HCT116 (cell line): Measurements from ENCODE around the gene JAK1. TPM values are rescaled to one million over a fixed set of nuclear protein-coding genes. Genes with fewer than 3 reads are reported as not detected.

Experiments
- ATAC-seq: fragments of 200-7000 bp; cut with Tn5 transposase; 2 replicates; pipeline ENCODE4 v1.9.1; 2020; ENCODE audit warnings: mild to moderate bottlenecking, moderate library complexity
- BruUV-seq: library from RNA; stranded (reverse); fragments of 400-500 nt; replicated peaks from 2 replicates; lab custom pipeline; 2021; lab: Mats Ljungman, UMichigan
- CTCF ChIA-PET: fragments of 300-600 bp; sonication (Branson Sonifier 250); formaldehyde crosslinking; loops from one replicate; lab custom pipeline; 2021; ENCODE audit warnings: antibody characterized with exemption; lab: Charles Lee
- POLR2A ChIA-PET: fragments of 300-600, 350-600 bp; sonication (Branson Sonifier 250); formaldehyde crosslinking; loops from one replicate; lab custom pipeline; 2021; ENCODE audit warnings: antibody characterized with exemption; lab: Charles Lee
- RAD21 ChIA-PET, 2 experiments: fragments of 300-600 bp; sonication (Branson Sonifier 250); formaldehyde crosslinking; loops; one replicate each; lab custom pipeline; 2023; ENCODE audit warnings: low total read pairs in 2 of 2; ENCODE audit not compliant: uncharacterized antibody in 2 of 2, unreplicated experiment in 2 of 2, low non-redundant PET in 1 of 2; lab: Charles Lee
- DNase-seq: peaks from one replicate; pipeline ENCODE4 v3.0.0-alpha.2; 2010; ENCODE audit warnings: low read depth, low spot score
- H2AFZ ChIP-seq: fragments of 200-600 bp; shearing (Covaris generic), sonication (generic); 2 replicates; pipeline ENCODE4 v1.6.1; 2017; ENCODE audit warnings: low read depth, mixed run types, mixed read lengths, antibody characterized with exemption, low read length; ENCODE audit not compliant: poor library complexity, severe bottlenecking
- H3K27ac ChIP-seq: 2 replicates; pipeline ENCODE4 v1.5.1; 2012; ENCODE audit warnings: low read depth, low read length
- H3K27me3 ChIP-seq: fragments of 200-600 bp; sonication (generic); 2 replicates; pipeline ENCODE4 v1.6.1; 2016; ENCODE audit warnings: mixed run types, low read length, mixed read lengths; ENCODE audit not compliant: insufficient read depth
- H3K36me3 ChIP-seq, 2 experiments: fragments of 200-500 bp in 1 of 2; fragments of 200-600 bp in 1 of 2; sonication (Bioruptor generic) in 1 of 2; sonication (generic) in 1 of 2; 2 replicates each; pipeline versions ENCODE4 v1.5.1 to v1.6.1; 2014 to 2016; ENCODE audit warnings: low read length in 2 of 2, inconsistent platforms in 1 of 2, mixed read lengths in 1 of 2, mixed run types in 1 of 2; ENCODE audit not compliant: insufficient read depth in 2 of 2, control insufficient read depth in 1 of 2
- H3K4me1 ChIP-seq, 2 experiments: fragments of 200-600 bp in 1 of 2; sonication (generic) in 1 of 2; 2 replicates each; pipeline versions ENCODE4 v1.5.1 to v1.6.1; 2012 to 2017; ENCODE audit warnings: low read length in 2 of 2, inconsistent platforms in 1 of 2, mild to moderate bottlenecking in 1 of 2, mixed read lengths in 1 of 2, mixed run types in 1 of 2, moderate library complexity in 1 of 2; ENCODE audit not compliant: insufficient read depth in 2 of 2, control insufficient read depth in 1 of 2
- H3K4me2 ChIP-seq: fragments of 200-600 bp; sonication (generic); 2 replicates; pipeline ENCODE4 v1.6.1; 2017; ENCODE audit warnings: mixed run types, low read length, mixed read lengths
- H3K4me3 ChIP-seq, 2 experiments: fragments of 200-600 bp in 1 of 2; sonication (generic) in 1 of 2; replicated peaks in 1 of 2; 2 replicates each; pipeline ENCODE4 v1.5.1; 2011 to 2016; ENCODE audit warnings: low read length in 2 of 2, control low read depth in 1 of 2, low read depth in 1 of 2, mild to moderate bottlenecking in 1 of 2, mixed read lengths in 1 of 2, mixed run types in 1 of 2
- H3K79me2 ChIP-seq: fragments of 200-600 bp; sonication (generic); 2 replicates; pipeline ENCODE4 v1.6.1; 2017; ENCODE audit warnings: mild to moderate bottlenecking, mixed run types, low read length, moderate library complexity, mixed read lengths; ENCODE audit not compliant: insufficient read depth
- H3K9ac ChIP-seq: fragments of 200-600 bp; sonication (generic); 2 replicates; pipeline ENCODE4 v1.6.1; 2016; ENCODE audit warnings: low read length, mixed read lengths
- H3K9me2 ChIP-seq: fragments of 200-600 bp; sonication (generic), shearing (Covaris generic); 2 replicates; pipeline ENCODE4 v1.6.1; 2017; ENCODE audit warnings: mixed run types, mild to moderate bottlenecking, moderate library complexity; ENCODE audit not compliant: insufficient read depth
- H3K9me3 ChIP-seq, 2 experiments: fragments of 200-500 bp in 1 of 2; fragments of 200-600 bp in 1 of 2; sonication (Bioruptor generic) in 1 of 2; sonication (generic) in 1 of 2; 2 replicates each; pipeline ENCODE4 v1.6.1; 2014 to 2017; ENCODE audit warnings: low read length in 2 of 2, mixed read lengths in 2 of 2, inconsistent platforms in 1 of 2, low read depth in 1 of 2, mild to moderate bottlenecking in 1 of 2, mixed run types in 1 of 2, moderate library complexity in 1 of 2; ENCODE audit not compliant: control insufficient read depth in 1 of 2, insufficient read depth in 1 of 2
- H4K20me1 ChIP-seq: fragments of 200-600 bp; sonication (generic), shearing (Covaris generic); 2 replicates; pipeline ENCODE4 v1.6.1; 2017; ENCODE audit warnings: mixed run types, mild to moderate bottlenecking, moderate library complexity; ENCODE audit not compliant: insufficient read depth
- CBX3 ChIP-seq: IDR thresholded peaks from 2 replicates; pipeline ENCODE4 v1.6.1; 2012; ENCODE audit warnings: low read depth
- EGR1 ChIP-seq: IDR thresholded peaks from 2 replicates; pipeline ENCODE4 v1.6.1; 2012; ENCODE audit warnings: low read depth
- ELF1 ChIP-seq: IDR thresholded peaks from 2 replicates; pipeline ENCODE4 v1.6.1; 2012; ENCODE audit warnings: low read depth, borderline replicate concordance
- FOSL1 ChIP-seq: IDR thresholded peaks from 2 replicates; pipeline ENCODE4 v1.6.1; 2012; ENCODE audit warnings: low read depth
- JUND ChIP-seq: IDR thresholded peaks from 2 replicates; pipeline ENCODE4 v1.6.1; 2012
- MAX ChIP-seq: IDR thresholded peaks from 2 replicates; pipeline ENCODE4 v1.6.1; 2012
- POLR2AphosphoS5 ChIP-seq: IDR thresholded peaks from 2 replicates; pipeline ENCODE4 v1.6.1; 2011; ENCODE audit warnings: mild to moderate bottlenecking, low read depth, low read length, moderate library complexity
- REST ChIP-seq: IDR thresholded peaks from 2 replicates; pipeline ENCODE4 v1.6.1; 2012; ENCODE audit warnings: low read depth
- SIN3A ChIP-seq: IDR thresholded peaks from 2 replicates; pipeline ENCODE4 v1.6.1; 2012; ENCODE audit warnings: low read depth
- SP1 ChIP-seq: IDR thresholded peaks from 2 replicates; pipeline ENCODE4 v1.6.1; 2012; ENCODE audit warnings: low read depth
- TCF7L2 ChIP-seq: IDR thresholded peaks from 2 replicates; pipeline ENCODE4 v1.7.0; 2011; ENCODE audit warnings: borderline replicate concordance, inconsistent platforms; ENCODE audit not compliant: insufficient read depth, insufficient read length; ENCODE audit errors: extremely low read depth
- ZFX ChIP-seq: fragments of 450-650 bp; IDR thresholded peaks from 2 replicates; pipeline ENCODE4 v1.6.1; 2017
- ZNF274 ChIP-seq: fragments of 200-500 bp; sonication (Bioruptor generic); IDR thresholded peaks from 2 replicates; pipeline ENCODE4 v1.6.1; 2014; ENCODE audit warnings: mild to moderate bottlenecking, low read depth, low read length, inconsistent platforms
- intact Hi-C: fragments of 100-400 bp; cut with micrococcal nuclease; formaldehyde crosslinking; loops from 2 replicates; pipeline ENCODE4 v1.10.0; 2022
- total RNA-seq: library from RNA; stranded (reverse); gene quantifications from one replicate; pipeline ENCODE4 v1.2.1, GENCODE V29; 2021; ENCODE audit not compliant: unreplicated experiment
- TF ChIP-seq, protein P1 (sequence below): IDR thresholded peaks from 2 replicates; pipeline ENCODE4 v1.6.1; 2012
- TF ChIP-seq, protein P2 (sequence below), 3 experiments: fragments of 200-600 bp in 1 of 3; sonication (generic) in 1 of 3; IDR thresholded peaks in 2 of 3; conservative IDR thresholded peaks in 1 of 3; 2 replicates each; pipeline ENCODE4 v1.5.1; 2012 to 2017; ENCODE audit warnings: low read depth in 2 of 3, low read length in 2 of 3, antibody characterized with exemption in 1 of 3, borderline replicate concordance in 1 of 3, control low read depth in 1 of 3, mild to moderate bottlenecking in 1 of 3, mixed read lengths in 1 of 3, mixed run types in 1 of 3, moderate library complexity in 1 of 3; ENCODE audit not compliant: insufficient read depth in 1 of 3

Gene JAK1
- total RNA-seq, 1 experiment from 2014 or later = 53.2 TPM

GRCh38 chr1:64980745-64981600, 14.6 kb upstream of the JAK1 start:
- Histone ChIP-seq H4K20me1 (no peaks in the 10 kb centered on the region), H3K9ac (no peak overlapping the region), H3K9me2 (no peaks in the 10 kb centered on the region), H3K27me3 (no peaks in the 10 kb centered on the region), H3K9me3 (no peaks in the 10 kb centered on the region), H3K79me2 (no peaks in the 10 kb centered on the region), H2AFZ (no peak overlapping the region), H3K27ac (no peak overlapping the region), H3K4me3 (no peak overlapping the region), H3K4me2 (no peak overlapping the region), H3K36me3 (no peaks in the 10 kb centered on the region), H3K4me1 (peaks cover 0 to 10% of the 10 kb centered on the region in 2 experiments; a peak in 2 of 4 replicates)
- no TSS peak for BruUV-seq
- no peak for TF ChIP-seq TCF7L2
- TF ChIP-seq, protein P1, sequence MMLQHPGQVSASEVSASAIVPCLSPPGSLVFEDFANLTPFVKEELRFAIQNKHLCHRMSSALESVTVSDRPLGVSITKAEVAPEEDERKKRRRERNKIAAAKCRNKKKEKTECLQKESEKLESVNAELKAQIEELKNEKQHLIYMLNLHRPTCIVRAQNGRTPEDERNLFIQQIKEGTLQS = no peak
- TF ChIP-seq POLR2AphosphoS5 = no peak
- TF ChIP-seq JUND = no peak
- TF ChIP-seq FOSL1 = no peak
- TF ChIP-seq ZFX = no peak
- TF ChIP-seq EGR1 = no peak
- intact Hi-C loops = no loop called here
- RAD21 ChIA-PET = no interaction called here
- CTCF ChIA-PET = no interaction called here
- POLR2A ChIA-PET = no interaction called here
- DNase-seq (no peak), ATAC-seq (no peak)

- no peaks in the 10 kb centered on the region for H3K79me2 ChIP-seq
- RAD21 ChIA-PET = no interaction called here
- H2AFZ ChIP-seq = no peak overlapping the region
- DNase-seq (no peak), ATAC-seq (no peak)
- no peaks in the 10 kb centered on the region for H3K9me3 ChIP-seq
- POLR2A ChIA-PET = no interaction called here
- H3K27me3 ChIP-seq = no peaks in the 10 kb centered on the region
- no peaks in the 10 kb centered on the region for H3K36me3 ChIP-seq
- peaks cover 0 to 10% of the 10 kb centered on the region in 2 experiments; a peak in 2 of 4 replicates for H3K4me1 ChIP-seq
- no peaks in the 10 kb centered on the region for H4K20me1 ChIP-seq
- no TSS peak for BruUV-seq
- no peak overlapping the region for H3K9ac ChIP-seq
- no peaks in the 10 kb centered on the region for H3K9me2 ChIP-seq
- CTCF ChIA-PET = no interaction called here
- H3K27ac ChIP-seq = no peak overlapping the region
- H3K4me3 ChIP-seq = no peak overlapping the region
- H3K4me2 ChIP-seq = no peak overlapping the region
- intact Hi-C loops = no loop called here
- TF ChIP-seq REST = no peak
- TF ChIP-seq ZNF274 = no peak
- TF ChIP-seq MAX = no peak
- no peak for TF ChIP-seq ELF1
- no peak for TF ChIP-seq SIN3A
- TF ChIP-seq, protein P2, sequence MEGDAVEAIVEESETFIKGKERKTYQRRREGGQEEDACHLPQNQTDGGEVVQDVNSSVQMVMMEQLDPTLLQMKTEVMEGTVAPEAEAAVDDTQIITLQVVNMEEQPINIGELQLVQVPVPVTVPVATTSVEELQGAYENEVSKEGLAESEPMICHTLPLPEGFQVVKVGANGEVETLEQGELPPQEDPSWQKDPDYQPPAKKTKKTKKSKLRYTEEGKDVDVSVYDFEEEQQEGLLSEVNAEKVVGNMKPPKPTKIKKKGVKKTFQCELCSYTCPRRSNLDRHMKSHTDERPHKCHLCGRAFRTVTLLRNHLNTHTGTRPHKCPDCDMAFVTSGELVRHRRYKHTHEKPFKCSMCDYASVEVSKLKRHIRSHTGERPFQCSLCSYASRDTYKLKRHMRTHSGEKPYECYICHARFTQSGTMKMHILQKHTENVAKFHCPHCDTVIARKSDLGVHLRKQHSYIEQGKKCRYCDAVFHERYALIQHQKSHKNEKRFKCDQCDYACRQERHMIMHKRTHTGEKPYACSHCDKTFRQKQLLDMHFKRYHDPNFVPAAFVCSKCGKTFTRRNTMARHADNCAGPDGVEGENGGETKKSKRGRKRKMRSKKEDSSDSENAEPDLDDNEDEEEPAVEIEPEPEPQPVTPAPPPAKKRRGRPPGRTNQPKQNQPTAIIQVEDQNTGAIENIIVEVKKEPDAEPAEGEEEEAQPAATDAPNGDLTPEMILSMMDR (IDR thresholded peaks at IDR 0.05 in 2 of 3, conservative IDR thresholded peaks at IDR 0.05 in 1 of 3; ENCODE audit: borderline replicate concordance in 1 of 3, insufficient read depth in 1 of 3, low read depth in 2 of 3, low read length in 2 of 3) = no peak
- TF ChIP-seq JUND = no peak
- TF ChIP-seq EGR1 = no peak
- no peak for TF ChIP-seq CBX3
- TF ChIP-seq SP1 = no peak
Measured at GRCh38 chr1:64979358-64979757, 13.0 kb upstream of the JAK1 start.
